Duodenal mucosa (tissue), 2 donors: ENCODE measurements around the gene TCFL5.

Source experiments
- H3K27ac ChIP-seq: one replicate; pipeline ENCODE4 v1.7.0; 2013; ENCODE audit warnings: low read depth, low read length
- H3K27me3 ChIP-seq, 2 donors: one replicate each; pipeline ENCODE4 v1.7.0; 2013; ENCODE audit warnings: low read length in 2 of 2, control low read depth in 1 of 2; ENCODE audit not compliant: insufficient read depth in 2 of 2, control insufficient read depth in 1 of 2
- H3K36me3 ChIP-seq, 2 donors: one replicate each; pipeline ENCODE4 v1.7.0; 2013; ENCODE audit warnings: low read length in 2 of 2, control low read depth in 1 of 2; ENCODE audit not compliant: insufficient read depth in 2 of 2, control insufficient read depth in 1 of 2
- H3K4me1 ChIP-seq, 2 donors: one replicate each; pipeline ENCODE4 v1.7.0; 2013; ENCODE audit warnings: low read length in 2 of 2, control low read depth in 1 of 2; ENCODE audit not compliant: insufficient read depth in 2 of 2, control insufficient read depth in 1 of 2
- H3K4me3 ChIP-seq, 2 donors: one replicate each; pipeline ENCODE4 v1.7.0; 2013; ENCODE audit warnings: low read length in 2 of 2, low read depth in 1 of 2
- H3K9ac ChIP-seq, 2 donors: one replicate each; pipeline ENCODE4 v1.7.0; 2013; ENCODE audit warnings: low read length in 2 of 2, low read depth in 1 of 2
- H3K9me3 ChIP-seq, 2 donors: one replicate each; pipeline ENCODE4 v1.7.0; 2013; ENCODE audit warnings: low read length in 2 of 2, control low read depth in 1 of 2; ENCODE audit not compliant: control insufficient read depth in 1 of 2

TCFL5 gene

DNA sequence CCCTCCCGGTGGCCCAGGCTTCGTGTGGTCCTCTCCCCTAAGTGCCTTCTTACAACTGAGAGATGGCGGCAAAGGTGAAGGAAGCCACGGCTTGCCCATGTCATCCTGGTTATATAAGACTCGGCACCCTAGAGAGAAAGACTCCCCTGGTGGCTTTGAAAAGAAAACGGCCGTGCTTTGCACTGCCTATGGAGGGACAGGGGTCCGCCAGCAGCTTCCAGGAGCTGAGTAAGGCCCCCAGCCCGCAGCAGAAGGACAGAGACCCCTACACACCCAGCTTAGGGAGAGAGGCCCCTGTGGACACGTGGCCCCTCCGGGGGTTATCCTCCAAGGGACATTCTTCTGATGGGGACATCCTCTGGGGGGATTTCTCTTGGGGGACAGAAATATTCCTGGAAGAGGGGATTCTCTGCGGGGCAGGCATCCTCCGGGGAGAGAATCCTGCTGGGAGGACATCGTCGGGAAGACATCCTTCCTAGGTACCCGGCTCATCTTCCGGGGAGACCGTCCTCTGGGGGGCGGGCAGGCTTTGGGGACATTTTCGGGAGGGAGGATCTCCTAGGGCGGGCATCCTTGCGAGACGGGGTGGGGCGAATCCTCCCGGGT is 57.5 kb downstream of the TCFL5 start:
- H3K27ac ChIP-seq, result peak overlapping the region; percentile 14

DNA sequence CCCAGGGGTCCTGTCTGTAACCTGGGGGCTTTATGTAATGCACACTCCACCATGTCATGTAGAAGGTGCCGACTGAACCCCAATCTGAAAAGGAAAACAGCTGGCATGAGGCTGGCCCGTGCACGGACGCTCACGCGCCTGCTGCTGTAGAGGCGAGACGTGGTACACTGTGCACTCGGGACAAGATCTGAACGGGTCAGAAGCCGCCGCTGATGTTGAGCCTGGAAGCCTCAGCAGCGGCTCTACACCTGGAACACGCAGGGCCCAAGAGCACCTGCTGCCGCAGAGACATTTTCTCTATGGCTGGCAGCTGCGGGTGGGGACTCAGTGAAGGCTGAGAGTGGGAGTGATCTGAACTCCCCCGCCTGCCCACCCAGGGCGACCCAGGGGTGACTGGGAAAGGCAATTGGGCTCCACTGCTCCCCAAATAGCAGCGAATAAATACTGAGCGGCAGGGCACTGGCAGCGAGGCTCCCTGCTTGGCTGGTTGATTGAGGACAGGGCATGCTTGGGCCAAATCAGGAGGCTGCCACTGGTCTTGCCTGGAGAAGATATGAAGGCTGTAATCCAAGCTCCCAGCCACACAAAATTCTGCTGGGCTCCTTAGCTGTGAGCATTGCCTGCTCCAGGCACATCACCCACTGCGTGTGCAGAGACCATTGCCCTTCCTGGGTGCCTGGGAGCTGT is 59.5 kb downstream of the TCFL5 start:
- H3K36me3 ChIP-seq, result peaks cover 11 to 25% of the 10 kb centered on the region in 2 donors
- H3K9ac ChIP-seq, result no peak overlapping the region
- H3K27ac ChIP-seq, result no peak overlapping the region
- H3K4me3 ChIP-seq, result no peak overlapping the region
- no peaks in the 10 kb centered on the region for H3K27me3 ChIP-seq
- H3K4me1 ChIP-seq, result peaks cover 32 to 38% of the 10 kb centered on the region in 2 donors
- H3K9me3 ChIP-seq, result no peaks in the 10 kb centered on the region

More for the DNA sequence above, 57.5 kb downstream of the TCFL5 start:
- Histone ChIP-seq H3K9me3 (no peaks in the 10 kb centered on the region), H3K27me3 (no peaks in the 10 kb centered on the region), H3K4me3 (peak overlapping the region; percentile 51 to 84), H3K36me3 (peaks cover 22 to 28% of the 10 kb centered on the region in 2 donors), H3K9ac (peak overlapping the region in 1 of 2 donors; percentile 12), H3K4me1 (peaks cover 15 to 28% of the 10 kb centered on the region in 2 donors)

DNA sequence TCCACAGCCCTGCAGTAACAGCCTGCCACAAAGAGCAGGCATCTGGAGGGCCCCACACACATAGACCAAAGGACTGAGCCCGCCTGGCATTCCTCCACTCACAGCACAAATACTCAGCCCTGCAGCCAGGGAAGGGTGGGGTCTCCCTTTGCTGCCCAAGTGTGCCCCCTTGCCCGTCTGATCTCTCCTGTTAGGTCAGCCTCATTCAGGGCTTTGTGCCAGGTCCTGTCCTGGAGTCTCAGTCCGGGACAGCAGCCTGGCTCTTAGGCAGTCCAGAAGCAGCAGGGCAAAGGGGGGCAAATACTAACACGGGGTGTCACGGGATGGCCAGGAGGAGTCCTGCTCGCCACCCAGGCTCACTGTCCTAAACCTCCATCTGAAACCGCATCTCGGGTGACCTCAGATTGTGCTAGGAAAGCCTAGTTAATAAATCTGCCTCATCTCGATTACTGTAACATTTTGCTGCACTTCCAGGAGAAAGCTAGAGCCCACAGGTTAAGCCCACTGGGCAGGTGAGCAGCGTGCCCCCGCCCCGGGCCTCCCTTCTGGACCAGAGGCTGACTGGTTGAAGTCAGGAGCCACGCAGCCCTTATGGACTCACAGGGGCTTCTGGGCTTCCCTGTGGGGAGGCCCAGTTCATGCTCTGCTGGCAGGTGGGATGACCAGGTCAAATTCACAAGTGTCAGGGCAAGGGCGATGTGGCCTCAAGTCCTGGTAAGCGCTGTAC is 60.2 kb downstream of the TCFL5 start:
- no peaks in the 10 kb centered on the region for H3K9me3 ChIP-seq
- H3K4me1 ChIP-seq, result peaks cover 30 to 34% of the 10 kb centered on the region in 2 donors
- peaks cover 11 to 25% of the 10 kb centered on the region in 2 donors for H3K36me3 ChIP-seq
- no peak overlapping the region for H3K9ac ChIP-seq
- H3K27me3 ChIP-seq, result no peaks in the 10 kb centered on the region
- H3K27ac ChIP-seq, result no peak overlapping the region
- no peak overlapping the region for H3K4me3 ChIP-seq

DNA sequence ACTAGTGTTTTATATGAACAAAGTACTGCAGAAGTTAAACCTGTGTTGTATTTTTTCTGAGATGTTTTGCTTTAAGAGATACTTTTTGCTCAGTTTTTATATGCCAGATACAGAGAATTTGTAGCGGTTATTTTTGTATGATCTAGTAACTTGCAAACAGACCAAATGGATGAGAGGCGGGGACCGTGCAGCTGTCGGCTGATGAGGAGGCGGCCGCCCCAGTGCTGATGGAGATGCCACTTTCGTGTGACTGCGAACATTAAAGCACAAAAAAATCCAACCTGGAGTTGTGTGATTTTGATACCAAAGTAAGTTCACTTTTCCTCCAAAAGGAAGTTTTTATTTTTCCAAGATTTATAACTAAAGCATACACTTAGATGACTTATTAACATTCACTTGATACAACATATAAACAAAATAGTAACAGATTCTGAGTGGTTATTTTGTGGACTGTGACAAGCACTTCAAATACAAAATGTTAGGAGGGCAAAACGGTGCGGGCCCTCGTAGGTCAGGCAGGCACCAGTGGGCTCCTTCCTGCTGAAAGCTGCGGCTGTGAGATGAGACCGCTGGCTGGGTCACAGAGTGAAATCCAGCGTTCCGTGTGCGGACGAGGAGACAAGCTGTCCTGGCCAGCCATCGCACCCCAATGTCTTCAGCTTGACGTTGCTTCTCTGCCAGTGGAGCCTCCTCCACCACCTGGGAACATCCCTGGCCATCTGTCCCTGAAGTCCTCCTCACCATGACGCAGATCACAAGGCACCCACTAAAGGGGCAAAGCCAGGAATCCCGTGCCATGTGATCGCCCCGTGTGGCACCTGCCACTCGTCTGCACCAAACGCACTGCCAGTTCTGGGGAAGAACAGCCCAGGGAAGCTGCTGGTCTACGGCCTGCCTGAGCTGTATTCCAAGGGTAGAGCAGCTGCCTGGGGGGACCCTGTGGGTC is 61.0 kb downstream of the TCFL5 start:
- no peak overlapping the region for H3K27ac ChIP-seq
- no peaks in the 10 kb centered on the region for H3K9me3 ChIP-seq

DNA sequence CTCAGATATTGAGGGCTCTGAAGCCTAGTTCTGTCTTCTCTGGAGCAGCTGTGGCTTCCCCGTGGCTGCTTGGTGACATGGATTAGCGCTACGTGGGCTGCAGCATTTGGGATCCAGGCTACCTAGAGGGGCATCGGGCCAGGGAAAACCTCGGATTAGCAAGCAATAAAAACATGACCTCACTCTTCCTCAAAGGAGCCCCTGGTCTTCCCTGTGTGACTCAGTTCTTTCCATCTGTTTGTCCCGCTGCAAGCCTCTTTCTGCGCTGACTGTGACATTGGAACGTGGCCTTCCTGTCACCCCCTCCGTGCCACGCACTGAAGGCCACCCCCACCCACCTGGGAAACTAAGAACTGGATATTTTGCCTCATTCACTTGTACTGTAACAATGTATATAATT is 61.7 kb downstream of the TCFL5 start:
- peaks cover 21 to 25% of the 10 kb centered on the region in 2 donors for H3K4me1 ChIP-seq
- H3K27me3 ChIP-seq, result no peaks in the 10 kb centered on the region
- H3K9ac ChIP-seq, result no peak overlapping the region
- H3K27ac ChIP-seq, result no peak overlapping the region
- H3K4me3 ChIP-seq, result no peak overlapping the region
- H3K36me3 ChIP-seq, result peaks cover 11 to 25% of the 10 kb centered on the region in 2 donors
- no peaks in the 10 kb centered on the region for H3K9me3 ChIP-seq

More for the DNA sequence above, 61.0 kb downstream of the TCFL5 start:
- Histone ChIP-seq H3K4me1 (peaks cover 21 to 26% of the 10 kb centered on the region in 2 donors), H3K4me3 (no peak overlapping the region), H3K27me3 (no peaks in the 10 kb centered on the region), H3K36me3 (peaks cover 11 to 25% of the 10 kb centered on the region in 2 donors), H3K9ac (no peak overlapping the region)

DNA sequence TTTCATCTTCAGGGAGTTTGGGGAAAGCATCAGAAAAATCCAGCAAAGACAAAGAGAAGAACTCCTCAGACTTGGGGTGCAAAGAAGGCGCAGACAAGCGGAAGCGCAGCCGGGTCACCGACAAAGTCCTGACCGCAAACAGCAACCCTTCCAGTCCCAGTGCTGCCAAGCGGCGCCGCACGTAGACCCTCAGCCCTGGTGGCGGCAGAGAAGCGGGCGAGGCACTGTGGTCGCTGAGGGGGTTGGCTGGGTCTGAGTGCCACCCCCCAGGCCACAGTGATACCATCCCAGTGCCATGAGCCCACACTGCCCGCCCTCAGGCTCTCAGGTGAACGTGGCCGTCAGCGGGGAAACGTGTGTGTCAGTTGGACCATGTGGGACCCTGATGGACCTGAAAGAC is 62.2 kb downstream of the TCFL5 start:
- no peak overlapping the region for H3K27ac ChIP-seq
- H3K27me3 ChIP-seq, result no peaks in the 10 kb centered on the region
- H3K36me3 ChIP-seq, result peaks cover 11 to 25% of the 10 kb centered on the region in 2 donors
- no peaks in the 10 kb centered on the region for H3K9me3 ChIP-seq
- H3K4me1 ChIP-seq, result peaks cover 21 to 29% of the 10 kb centered on the region in 2 donors
- H3K9ac ChIP-seq, result no peak overlapping the region
- H3K4me3 ChIP-seq, result no peak overlapping the region

DNA sequence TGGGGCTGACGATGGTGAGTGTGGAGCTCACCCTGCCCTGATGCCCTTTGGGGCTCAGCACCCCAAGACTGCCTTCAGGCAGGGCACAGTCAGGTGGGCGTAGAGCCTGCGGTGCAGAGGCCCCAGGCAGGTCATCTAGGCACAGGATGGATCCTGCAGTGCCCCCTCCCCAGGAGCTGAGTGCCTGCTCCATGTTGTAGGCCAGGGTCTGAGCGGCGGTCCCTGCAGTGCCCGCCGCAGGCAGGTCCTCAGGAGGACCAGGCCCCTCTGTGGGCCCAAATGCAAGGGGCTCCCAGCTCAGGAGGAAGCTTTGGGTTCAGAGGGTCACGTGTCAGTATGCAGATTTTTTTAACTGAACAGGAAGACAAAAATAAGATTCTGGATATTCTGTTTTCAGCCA is 62.6 kb downstream of the TCFL5 start:
- H3K9me3 ChIP-seq, result no peaks in the 10 kb centered on the region
- H3K9ac ChIP-seq, result peak overlapping the region in 1 of 2 donors; percentile 0
- no peak overlapping the region for H3K4me3 ChIP-seq
- H3K36me3 ChIP-seq, result peaks cover 11 to 25% of the 10 kb centered on the region in 2 donors
- H3K27me3 ChIP-seq, result no peaks in the 10 kb centered on the region
- no peak overlapping the region for H3K27ac ChIP-seq
- H3K4me1 ChIP-seq, result peaks cover 21 to 27% of the 10 kb centered on the region in 2 donors

DNA sequence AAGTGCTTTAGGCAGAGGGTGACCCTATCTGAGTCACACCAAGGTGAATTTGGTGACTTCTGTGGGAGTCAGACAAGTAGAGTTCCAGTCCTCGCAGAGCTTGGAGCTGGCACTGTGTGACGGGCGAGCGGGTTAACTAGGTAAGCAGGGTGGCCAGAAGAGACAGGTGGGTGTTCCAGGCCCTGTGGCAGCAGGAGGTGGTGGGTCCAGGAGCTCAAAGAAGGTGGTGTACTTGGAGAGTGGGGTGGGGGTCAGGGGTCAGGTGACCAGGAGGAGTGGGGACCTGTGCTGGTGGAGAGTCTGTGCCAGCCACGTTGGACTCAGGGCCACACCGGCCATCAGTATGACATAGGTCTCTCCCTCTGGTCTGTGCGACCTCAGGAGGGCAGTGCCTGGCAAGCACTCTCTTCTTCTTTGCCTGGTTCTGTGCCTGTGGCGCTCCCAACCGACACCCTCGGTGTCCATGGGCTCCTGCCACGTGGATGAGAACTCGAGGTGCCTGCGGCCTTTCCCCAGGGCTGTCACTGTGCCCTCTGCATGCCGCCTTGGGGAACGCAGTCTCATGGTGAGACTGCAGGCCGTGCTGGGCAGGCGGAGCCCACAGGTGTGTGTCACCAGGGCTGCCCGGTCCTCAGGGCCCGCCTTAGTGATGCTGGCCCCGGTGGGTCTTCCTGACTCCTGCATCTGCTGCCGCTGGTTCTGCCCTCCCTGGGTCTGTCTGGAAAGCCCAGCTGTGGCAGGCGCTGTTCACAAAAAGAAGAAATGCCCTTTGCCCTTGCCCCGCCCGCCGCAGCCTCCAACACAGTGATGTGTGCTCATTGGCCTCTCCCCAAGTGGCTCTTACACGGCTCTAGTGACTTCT is 63.7 kb downstream of the TCFL5 start:
- Histone ChIP-seq H3K9ac (peak overlapping the region; percentile 63 to 66), H3K4me3 (peak overlapping the region; percentile 52 to 53), H3K4me1 (peaks cover 28 to 33% of the 10 kb centered on the region in 2 donors)

More for the DNA sequence above, 63.7 kb downstream of the TCFL5 start:
- Histone ChIP-seq H3K27ac (peak overlapping the region; percentile 79), H3K9me3 (no peaks in the 10 kb centered on the region), H3K36me3 (peaks cover 11 to 25% of the 10 kb centered on the region in 2 donors), H3K27me3 (no peaks in the 10 kb centered on the region)
